GM19351 (cell line): ENCODE data around the gene HES5.

Experiments
- ATAC-seq: cut with Tn5 transposase; IDR thresholded peaks from one replicate; pipeline ENCODE4 v1.9.1; 2021; ENCODE audit warnings: mild to moderate bottlenecking, moderate library complexity; ENCODE audit not compliant: unreplicated experiment

HES5 gene

DNA sequence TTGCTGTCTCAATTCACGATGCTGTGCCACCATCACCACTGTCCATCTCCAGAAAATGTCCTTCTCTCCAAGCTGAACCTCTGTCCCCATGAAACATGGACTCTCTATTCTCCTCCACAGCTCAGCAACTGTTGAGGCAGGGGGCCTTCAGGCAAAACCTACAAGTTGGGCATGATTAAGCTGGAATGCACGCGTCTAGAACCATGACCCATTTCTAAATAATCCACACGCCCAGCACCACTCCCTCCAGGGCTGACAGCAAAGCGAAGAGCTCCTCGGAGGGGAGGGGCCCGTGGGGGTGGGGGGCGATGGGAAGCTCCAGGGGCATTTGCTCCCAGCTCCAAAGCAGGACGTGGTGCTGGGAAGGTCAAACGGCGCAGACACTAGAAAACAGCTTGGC is 3.3 kb upstream of the HES5 start:
- ATAC-seq, result no peak

DNA sequence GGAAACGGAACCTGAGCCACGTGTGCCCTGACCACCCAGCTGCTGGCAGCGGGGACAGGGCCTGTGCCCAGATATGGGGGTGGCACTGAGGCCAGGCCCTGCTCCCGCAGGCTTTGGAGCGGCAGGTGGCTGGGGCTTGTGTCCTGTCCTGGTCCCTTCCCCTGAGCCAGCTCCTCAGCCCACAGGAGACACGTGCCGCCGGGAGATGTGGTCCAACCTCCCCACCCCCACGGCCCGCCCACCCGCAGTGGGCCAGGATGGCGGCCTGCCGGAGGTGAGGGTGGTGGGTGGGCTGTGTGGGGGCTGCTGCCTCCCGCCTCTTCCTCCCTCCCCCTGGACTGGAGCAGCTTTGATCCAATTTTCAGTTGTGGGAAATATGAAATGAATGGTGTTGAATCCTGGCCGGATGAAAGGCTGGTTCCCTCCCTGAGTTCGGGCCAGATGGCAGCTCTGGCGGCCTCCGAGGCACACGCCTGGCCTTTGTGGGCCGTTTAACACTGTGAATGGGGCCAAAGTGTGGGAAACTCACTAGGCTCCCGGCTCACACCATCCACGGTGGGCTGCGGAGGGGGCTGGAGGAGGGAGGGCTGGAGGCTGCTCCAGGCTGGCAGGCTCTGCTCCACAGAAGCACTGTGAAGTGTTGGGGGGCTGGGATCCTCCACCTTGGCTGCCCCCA is 2.6 kb upstream of the HES5 start:
- no peak for ATAC-seq

DNA sequence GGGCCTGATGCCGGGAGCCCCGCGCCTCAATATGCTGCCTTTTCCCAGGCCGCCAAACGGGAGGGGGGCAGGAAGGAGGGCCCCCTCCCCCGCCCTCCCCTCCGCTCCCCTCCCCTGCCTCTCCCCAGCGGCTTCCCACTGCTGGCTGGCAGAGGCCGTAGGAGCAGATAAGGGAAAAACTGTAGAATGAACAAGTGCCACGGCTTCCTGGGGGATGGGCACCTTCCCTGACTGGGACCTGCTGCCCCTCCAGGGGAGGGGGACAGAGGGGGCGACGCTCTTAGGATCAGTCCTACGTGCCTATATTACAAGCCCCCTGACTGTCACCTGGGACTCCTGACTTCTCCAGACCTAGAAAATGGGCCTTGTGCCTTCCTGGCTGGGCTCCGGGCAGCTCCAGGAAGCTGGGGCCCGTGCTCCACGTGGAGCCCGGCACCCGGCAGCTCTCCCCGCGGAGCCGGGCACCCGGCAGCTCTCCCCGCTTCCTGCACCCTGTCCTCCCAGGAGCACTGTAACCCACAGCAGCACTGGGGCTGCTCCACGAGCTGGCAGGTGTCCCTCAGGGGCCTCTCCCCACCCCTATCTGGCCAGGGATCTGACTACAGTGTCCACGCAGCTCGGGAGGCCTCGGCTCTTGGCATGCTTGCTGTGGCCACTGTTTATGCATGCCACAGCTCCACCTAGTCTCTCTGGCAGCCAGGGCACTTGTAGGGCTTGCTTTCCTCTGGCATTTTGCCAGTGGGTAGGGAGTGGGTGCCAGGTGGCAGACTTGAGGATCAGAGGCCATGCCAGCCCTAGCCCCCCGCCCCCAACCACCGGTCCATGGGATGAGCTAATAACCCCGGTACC is 674 bp upstream of the HES5 start:
- ATAC-seq, result no peak

DNA sequence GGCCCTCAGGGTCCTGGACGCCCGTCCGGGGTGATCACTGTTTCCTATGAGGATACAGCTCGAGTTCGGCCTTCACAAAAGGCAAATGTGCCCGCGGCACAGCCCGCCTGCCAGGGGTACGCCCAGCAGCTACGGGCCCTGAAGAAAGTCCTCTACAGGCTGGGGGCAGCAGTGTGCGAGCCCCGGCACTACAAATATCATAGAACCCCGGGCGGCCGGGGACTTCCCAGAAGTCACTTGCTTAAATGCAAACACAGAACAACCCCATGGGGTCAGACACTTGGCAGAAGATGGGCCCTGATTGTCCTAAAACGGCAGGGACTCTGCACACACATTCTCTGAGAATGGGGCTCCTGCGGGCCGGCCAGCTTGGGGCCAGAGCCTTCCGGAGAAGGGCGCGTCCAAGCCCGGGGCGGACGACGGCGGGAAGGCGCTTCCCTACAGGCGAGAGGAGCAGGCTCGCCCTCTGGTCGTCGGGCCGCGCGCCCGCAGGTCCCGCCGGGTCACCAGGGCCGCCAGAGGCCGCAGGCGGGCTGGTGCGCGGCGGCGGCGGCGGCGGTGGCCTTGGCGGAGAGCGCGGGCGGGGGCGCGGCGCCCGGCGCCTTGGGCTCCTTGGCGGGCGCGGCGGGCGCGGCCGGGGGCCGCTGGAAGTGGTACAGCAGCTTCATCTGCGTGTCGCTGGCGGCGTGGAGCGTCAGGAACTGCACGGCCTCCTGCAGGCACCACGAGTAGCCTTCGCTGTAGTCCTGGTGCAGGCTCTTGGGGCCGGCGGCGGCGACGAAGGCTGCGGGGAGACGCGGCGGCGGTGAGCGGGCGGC is 888 bp downstream of the HES5 start:
- no peak for ATAC-seq

DNA sequence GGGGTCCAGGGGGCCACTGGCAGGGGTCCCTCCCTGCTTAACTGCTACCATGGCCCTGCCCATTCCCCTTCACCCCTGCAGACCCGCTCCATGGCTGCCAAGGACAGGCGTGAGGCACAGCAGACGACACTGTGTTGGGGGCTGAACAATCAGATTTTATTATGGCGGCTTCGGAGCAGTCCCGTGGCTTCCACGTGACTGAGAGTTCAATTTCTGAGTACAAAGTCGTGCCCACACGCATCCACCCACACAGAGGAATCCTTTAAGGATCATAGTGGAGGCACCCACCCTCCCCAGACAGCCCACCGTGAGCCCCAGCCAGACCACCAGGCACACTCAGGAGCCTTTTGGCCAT is 1.5 kb downstream of the HES5 start:
- no peak for ATAC-seq

DNA sequence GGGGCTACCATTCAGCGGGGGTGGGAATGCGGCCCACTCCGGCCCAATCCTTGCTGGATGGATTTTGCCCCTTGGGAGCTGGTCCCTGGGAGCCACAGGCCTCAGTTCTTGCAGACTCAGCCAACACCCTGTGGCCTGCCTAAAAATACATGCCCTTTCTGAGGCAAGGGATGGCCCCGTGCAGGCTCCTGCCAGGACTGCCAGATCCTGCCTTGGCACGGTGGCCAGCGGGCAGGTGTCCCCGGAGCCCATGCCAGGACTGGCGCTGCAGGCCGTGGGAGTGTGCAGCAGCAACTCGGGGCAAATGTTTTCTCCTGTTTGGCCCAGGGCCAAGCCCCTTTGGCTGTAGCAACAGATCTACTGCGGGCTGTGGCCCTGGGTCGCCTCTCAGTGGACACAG is 2.0 kb downstream of the HES5 start:
- ATAC-seq, result no peak

DNA sequence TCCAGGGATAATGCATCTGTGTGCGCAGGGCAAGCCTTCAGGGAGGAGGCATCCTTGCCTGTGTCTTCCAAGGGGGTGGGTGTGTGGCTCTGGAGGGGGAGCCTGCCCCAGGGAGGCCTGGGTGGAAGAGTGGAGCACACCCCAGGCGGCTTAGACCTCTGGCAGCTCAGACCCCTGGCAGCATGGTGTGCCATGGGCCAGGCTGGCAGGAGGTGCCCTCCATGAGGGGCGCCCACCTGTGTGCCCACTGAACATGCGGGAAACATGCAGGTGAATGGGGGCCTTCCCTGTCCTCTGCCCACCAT is 2.6 kb downstream of the HES5 start:
- ATAC-seq, result no peak

DNA sequence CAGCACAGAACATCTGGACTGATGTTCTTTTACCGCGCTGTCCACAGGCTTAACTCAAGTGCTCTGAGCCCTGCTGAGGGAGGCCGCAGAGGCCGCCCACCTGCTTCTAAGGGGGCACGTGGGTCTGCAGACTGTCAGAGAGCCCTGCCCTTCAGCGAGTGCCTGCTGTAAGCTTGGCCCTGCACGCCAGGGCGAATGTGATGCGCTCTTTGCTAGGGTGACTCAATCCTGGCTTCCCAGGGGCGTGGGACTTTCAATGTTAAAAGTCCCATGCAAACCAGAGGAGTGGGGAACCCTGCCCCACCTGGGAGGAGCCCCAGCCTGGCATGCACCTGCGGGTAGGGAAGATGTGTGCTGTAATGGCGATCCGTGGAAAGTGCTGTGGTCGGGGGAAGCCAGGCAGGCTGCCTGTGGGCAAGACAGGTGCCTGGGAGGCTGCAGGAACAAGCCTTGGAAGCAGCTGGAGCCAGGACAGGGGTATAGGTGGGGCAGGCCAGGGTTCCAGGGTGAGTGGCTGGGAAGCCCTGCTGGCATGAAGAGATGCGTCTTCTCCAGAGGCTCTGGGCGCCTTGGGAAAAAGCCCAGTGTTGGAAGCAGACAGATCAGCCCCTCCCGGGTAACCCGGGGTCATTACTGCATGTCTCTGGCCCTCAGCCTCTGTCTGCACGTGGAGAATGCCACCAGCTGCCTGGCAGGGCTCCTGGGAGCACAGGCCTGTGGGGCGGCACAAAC is 3.1 kb downstream of the HES5 start:
- ATAC-seq, result peak; percentile 32

DNA sequence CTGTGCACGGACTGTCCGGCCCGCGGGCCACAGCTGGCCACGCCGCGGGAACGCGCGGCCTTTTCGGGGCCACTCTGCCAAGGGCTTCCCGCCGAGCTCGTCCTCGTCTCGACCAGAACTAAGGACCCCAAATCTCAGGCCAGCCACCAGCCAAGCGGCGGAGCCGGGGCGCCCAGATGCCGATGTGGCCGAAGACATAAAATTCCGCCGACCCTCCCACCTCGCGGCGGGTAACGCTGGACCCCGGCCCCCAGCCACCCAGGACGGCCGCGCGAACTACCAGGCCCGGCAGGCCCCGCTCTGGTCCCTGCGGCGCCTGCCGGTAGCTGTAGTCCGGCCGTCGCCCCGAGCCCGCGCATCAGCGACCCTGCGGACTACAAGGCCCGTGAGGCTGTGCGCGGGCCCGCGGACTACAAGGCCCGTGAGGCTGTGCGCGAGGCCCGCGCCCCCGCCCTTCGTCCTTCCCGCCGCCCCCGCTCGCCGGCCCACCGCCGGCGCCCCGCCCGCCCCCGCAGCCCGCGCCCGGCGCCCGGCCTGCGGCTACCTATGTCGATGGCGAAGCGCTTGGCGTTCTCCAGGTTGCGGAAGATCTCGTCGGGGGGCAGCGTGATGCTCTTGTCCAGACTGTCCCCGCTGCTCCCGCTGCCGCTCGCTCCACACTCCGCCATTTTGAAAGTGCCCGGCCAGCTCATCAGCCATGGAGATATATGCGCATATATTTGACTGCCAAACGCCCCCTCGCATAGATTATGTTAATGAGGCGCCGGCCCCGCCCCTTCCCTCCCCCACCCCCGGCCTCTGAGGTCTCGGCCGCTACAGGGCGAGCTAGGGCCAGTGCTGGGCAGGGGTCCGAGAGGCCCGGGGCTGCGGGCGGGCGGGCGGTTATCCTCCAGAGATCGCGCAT is 3.9 kb downstream of the HES5 start, which contains the start of gene PANK4:
PANK4 (minus strand) TSS at position 677 of the 904 bp plus-strand sequence; CDS start at position 668, 9 bp downstream.
- ATAC-seq, result peak; percentile 86

DNA sequence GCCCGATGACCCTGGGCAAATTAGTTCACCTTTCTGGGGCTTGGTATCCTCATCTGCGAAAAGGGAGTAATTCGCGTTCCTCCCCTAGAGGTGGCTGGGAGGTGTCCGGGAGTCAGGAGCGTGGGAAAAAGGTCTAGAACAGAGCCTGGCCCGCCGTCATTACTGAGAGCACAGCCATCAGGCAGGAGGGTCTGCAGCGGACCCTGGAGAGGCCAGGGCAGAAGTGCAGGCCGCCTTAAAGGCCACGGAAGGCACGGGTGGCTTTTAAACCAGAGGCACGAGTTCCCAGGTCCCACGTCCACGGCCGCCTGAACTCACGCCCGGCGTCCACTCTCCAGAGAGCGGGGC is 4.5 kb downstream of the HES5 start:
- no peak for ATAC-seq

DNA sequence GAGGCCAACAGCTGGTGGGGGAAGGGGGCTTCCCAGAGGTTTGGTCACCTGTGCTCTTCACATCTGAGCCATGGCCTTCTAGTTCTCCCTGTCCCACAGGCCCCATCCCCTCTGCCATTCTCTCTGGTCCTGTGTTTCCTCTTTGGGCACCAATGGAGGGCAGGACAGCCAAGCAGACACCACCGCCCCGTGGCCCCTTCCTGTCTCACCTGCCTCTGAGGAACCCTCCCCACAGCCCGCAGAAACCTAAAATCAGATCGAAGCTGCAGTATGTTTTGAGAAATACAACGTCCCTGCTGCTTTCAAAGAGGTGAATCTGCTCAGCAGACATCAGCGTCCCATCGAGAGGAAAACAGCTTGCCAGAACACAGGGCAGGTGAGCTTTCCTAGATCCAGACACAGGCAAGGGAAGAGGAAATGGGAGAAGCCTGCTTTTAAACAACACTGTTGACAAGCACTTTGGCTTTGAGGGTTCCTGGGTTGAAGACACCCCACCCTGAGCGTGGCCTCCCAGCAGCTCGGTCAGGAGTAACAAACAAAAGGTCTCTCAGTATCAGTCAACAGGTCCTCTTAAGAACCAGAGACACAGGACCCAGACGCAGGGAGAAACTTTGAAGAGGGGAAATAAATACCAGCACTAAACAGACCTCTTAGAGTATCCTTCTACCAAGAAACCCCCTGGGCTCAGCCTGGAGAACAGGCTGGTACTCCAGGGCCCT is 6.0 kb downstream of the HES5 start:
- no peak for ATAC-seq

DNA sequence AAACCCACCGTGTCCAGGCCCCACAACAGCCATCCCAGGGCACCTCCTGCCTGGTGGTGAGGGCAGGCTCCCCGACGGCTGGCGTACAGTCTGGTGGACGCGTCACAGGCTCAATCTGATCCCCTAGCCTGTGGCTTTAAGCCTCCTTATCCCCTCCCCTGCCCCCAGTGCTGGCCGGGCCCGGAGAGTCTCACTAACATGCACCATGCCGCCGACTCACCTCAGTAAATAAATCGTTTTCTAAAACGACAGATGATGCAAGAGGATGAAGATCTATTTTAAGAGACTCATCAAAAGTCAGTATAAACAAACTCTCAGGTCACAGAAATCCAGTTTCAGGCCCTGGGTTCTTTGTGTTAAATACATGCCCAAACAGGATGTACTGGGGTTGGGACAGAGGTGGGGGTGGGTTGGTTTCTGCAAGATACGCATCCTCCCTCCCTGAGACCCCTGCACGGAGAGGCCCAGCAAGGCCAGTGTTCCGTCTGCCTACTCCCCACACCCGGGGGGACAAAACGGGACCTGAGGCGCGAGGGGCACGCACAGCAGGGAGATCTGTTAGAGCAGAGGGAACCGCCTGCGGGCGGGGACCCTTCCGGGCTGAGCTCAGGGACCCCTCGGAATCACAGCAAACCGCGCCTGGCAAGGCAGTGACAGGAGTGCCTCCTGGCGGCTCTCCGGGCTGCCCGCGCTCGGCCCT is 6.7 kb downstream of the HES5 start:
- no peak for ATAC-seq

DNA sequence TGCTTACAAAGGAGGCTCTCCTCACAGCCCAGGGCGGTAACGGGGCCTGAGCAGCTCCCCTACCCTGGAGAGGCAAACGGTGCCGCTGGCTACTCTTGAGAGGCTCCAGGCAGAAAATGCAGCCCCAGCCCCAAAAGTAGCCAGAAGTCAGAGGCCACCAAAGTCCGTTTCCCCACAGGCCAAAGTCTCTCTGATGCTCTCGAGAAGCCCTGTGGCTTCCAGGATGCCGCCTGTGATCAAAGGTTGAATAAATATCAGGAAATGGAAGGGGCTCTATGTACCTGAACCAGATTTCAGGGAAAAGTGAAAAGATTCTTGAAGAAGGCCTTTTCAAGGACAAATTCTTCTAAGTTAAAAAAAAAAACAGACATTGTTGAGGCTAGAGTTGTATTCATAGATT is 7.8 kb downstream of the HES5 start:
- ATAC-seq, result no peak

DNA sequence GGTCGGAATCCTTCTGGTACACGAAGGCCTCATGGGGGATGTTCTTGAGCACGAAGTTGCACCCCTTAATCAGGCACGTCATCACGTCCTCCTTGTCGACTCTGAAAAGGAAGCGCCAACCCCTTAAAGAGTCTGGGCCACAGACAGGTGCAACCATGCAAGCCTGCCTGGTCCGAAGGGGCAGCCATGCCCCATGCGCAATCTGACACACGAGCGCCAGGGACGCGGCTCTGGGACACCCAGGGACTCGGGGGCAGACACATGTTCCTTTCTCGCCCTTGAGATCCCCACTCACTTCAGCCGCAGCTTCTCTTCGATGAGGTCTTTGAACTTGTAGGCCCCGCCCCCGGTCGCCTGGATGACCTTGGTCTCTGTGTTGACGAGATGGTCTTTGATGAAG is 9.3 kb downstream of the HES5 start:
- ATAC-seq, result no peak

DNA sequence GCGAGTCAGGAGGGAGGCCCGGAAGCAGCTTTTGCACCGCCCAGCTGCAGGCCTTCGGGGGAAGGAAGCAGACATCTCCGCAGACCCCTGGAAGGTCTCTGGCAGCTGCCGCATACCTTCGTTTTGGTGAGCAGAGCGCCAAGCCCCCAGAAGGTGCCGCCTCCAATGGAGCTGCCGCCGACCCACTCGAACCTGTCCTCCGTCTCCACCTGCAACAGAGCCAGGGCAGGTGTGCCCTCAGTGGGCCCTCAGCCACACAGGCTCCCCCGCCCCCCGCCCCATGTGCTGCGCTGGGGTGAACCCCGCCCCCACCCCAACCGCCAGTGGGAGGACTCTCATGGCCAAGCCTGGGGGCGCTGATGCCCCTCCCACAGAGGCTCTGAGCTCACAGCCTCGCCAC is 9.9 kb downstream of the HES5 start:
- no peak for ATAC-seq

DNA sequence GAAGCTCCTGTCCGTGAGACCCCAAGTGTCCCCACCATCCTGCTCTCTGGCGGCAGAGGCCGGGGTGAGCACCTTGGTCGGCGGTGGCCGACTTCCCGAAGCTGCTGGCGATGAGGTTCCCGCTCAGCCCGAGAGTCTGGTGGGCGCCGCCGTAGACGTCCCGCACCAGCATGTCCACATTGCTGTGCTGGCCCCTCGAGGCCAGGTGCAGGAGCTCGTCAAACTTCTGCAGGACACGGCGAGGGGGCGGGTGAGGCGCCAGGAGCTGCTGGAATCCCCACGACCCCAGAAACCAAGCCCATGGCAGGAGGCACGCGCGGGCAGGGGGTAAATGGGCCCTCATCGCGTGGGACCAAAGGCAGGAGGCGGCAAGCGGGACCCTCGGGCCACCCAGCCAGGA is 10.3 kb downstream of the HES5 start:
- no peak for ATAC-seq

DNA sequence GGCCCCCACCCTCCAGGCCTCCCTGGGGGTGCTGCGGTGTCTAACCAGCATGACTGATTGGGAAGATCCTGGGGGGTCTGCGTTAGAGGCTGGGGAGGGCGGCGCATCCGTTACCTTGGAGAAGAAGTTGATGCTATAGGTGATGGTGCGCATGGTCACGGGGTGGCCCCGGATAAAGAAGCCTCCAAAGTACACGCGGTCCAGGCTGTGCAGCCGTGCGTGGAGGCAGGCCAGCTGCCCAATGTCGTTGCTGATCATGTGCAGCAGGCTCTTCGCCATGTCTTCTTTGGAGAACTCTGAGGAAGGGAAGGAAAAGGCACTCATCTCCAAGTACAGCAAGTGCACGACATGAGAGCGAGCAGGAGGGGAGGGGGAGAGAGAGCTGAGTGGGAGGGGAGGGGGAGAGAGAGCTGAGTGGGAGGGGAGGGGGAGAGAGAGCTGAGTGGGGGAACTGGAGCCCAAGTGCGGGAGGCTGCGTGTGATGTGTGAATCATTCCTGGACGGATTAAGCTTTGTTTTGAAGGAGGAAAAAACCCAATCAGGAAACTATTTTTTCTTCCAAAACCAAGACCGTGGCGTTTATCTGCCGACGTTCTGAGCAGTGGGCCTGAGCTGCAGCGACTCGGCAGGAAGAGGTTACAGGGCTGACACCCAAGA is 10.9 kb downstream of the HES5 start:
- no peak for ATAC-seq

DNA sequence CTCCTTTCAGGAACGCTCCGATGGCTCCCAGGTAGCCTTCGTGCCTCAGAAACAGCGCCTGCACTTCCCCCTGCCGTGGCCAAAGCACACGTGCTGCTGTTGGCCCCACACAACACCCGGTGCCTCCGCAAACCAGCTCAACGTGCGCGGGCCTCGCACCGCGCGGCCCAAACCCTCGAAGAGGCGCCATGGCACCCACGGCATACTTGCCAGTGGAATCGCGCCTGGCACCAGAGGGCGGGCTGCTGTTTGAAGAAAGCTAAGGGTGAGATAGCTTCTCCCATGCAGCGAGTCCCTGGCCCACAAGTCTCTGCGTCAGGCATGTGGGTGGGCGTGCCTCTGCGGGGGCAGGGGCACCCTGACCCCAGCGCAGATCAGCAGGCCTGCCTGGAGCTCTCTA is 11.5 kb downstream of the HES5 start:
- ATAC-seq, result no peak

DNA sequence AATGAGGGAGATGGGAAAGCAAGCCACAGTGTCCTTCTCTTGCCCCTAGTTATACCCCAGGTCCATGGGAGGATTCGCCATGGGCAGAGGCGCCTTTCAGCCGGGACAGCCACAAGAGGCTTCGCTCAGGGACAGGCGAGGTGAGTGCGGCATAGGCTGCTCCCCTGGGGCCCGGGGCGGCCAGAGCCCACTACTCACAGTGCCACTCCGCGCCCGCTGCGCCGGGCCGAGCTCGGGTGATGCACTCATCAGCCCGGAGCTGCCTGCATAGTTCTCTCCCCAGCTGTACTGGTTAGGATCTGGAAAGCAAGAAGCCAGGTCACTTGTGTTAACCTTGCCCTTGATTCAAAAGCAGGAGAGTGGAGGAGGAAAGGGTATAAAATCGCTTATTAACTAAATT is 12.1 kb downstream of the HES5 start:
- ATAC-seq, result no peak
